ENCODE measurements around the gene LGR6. TPM values are rescaled to one million over a fixed set of nuclear protein-coding genes. Genes with fewer than 3 reads are reported as not detected.
"Not testable (repeated sequence)": the region's sequence is repeated elsewhere in the genome, so short reads cannot be mapped to it uniquely, and the experiment has no call there.

The LGR6 gene
- total RNA-seq, 1 experiment from 2014 or later: not detected

- Histone ChIP-seq H3K27ac (ENCODE audit: low read length) (no peak overlapping the region), H2AFZ (ENCODE audit: low read length) (no peak overlapping the region), H3K79me2 (ENCODE audit: low read length) (no peaks in the 10 kb centered on the region), H3K4me3 (ENCODE audit: low read length) (no peak overlapping the region), H3K9me3 (ENCODE audit: low read length) (no peaks in the 10 kb centered on the region), H3K4me1 (ENCODE audit: low read length) (no peaks in the 10 kb centered on the region), H3K9me2 (replicated peaks; ENCODE audit: insufficient read depth, low read length) (no peaks in the 10 kb centered on the region), H3K27me3 (ENCODE audit: low read length) (no peaks in the 10 kb centered on the region), H3K36me3 (ENCODE audit: insufficient read depth, low read length) (no peaks in the 10 kb centered on the region), H4K20me1 (ENCODE audit: insufficient read depth, low read depth, low read length) (no peaks in the 10 kb centered on the region), H3K4me2 (ENCODE audit: low read depth, low read length, poor library complexity, severe bottlenecking) (no peak overlapping the region), H3K9ac (ENCODE audit: low read length) (no peak overlapping the region)
- peak; percentile 63 for DNase-seq
These were observed 43.5 kb downstream of the LGR6 start for GRCh38 chr1:202237052-202237451.

GRCh38 chr1:202238914-202239313 is 45.3 kb downstream of the LGR6 start:
- no peak overlapping the region for H3K9ac ChIP-seq (ENCODE audit: low read length)
- no peak overlapping the region for H2AFZ ChIP-seq (ENCODE audit: low read length)

GRCh38 chr1:202240226-202240625 is 46.6 kb downstream of the LGR6 start:
- not testable (repeated sequence) for H3K36me3 ChIP-seq (ENCODE audit: insufficient read depth, low read length); H3K27ac ChIP-seq (ENCODE audit: low read length); H3K9me3 ChIP-seq (ENCODE audit: low read length); H3K27me3 ChIP-seq (ENCODE audit: low read length); H3K4me2 ChIP-seq (ENCODE audit: low read depth, low read length, poor library complexity, severe bottlenecking); H3K9ac ChIP-seq (ENCODE audit: low read length); H3K4me3 ChIP-seq (ENCODE audit: low read length); DNase-seq; H3K79me2 ChIP-seq (ENCODE audit: low read length); H3K9me2 ChIP-seq (replicated peaks; ENCODE audit: insufficient read depth, low read length); H4K20me1 ChIP-seq (ENCODE audit: insufficient read depth, low read depth, low read length); H3K4me1 ChIP-seq (ENCODE audit: low read length); H2AFZ ChIP-seq (ENCODE audit: low read length)

More at GRCh38 chr1:202238914-202239313, 45.3 kb downstream of the LGR6 start:
- no peak for DNase-seq
- H3K4me1 ChIP-seq (ENCODE audit: low read length): no peaks in the 10 kb centered on the region
- H3K9me2 ChIP-seq (replicated peaks; ENCODE audit: insufficient read depth, low read length): no peaks in the 10 kb centered on the region
- H3K4me3 ChIP-seq (ENCODE audit: low read length): no peak overlapping the region
- no peak overlapping the region for H3K27ac ChIP-seq (ENCODE audit: low read length)
- H3K27me3 ChIP-seq (ENCODE audit: low read length): no peaks in the 10 kb centered on the region
- H3K9me3 ChIP-seq (ENCODE audit: low read length): no peaks in the 10 kb centered on the region
- no peak overlapping the region for H3K4me2 ChIP-seq (ENCODE audit: low read depth, low read length, poor library complexity, severe bottlenecking)
- H3K79me2 ChIP-seq (ENCODE audit: low read length): no peaks in the 10 kb centered on the region
- no peaks in the 10 kb centered on the region for H3K36me3 ChIP-seq (ENCODE audit: insufficient read depth, low read length)
- no peaks in the 10 kb centered on the region for H4K20me1 ChIP-seq (ENCODE audit: insufficient read depth, low read depth, low read length)

GRCh38 chr1:202240956-202241355 is 47.4 kb downstream of the LGR6 start:
- Histone ChIP-seq H3K36me3 (ENCODE audit: insufficient read depth, low read length) (no peaks in the 10 kb centered on the region), H3K27me3 (ENCODE audit: low read length) (no peaks in the 10 kb centered on the region), H3K27ac (ENCODE audit: low read length) (no peak overlapping the region), H3K4me2 (ENCODE audit: low read depth, low read length, poor library complexity, severe bottlenecking) (no peak overlapping the region), H3K9me3 (ENCODE audit: low read length) (no peaks in the 10 kb centered on the region), H2AFZ (ENCODE audit: low read length) (no peak overlapping the region), H3K4me3 (ENCODE audit: low read length) (no peak overlapping the region), H3K9ac (ENCODE audit: low read length) (no peak overlapping the region), H3K79me2 (ENCODE audit: low read length) (no peaks in the 10 kb centered on the region), H3K9me2 (replicated peaks; ENCODE audit: insufficient read depth, low read length) (no peaks in the 10 kb centered on the region), H3K4me1 (ENCODE audit: low read length) (peaks cover 3% of the 10 kb centered on the region; the same call in 1 of the 2 replicates), H4K20me1 (ENCODE audit: insufficient read depth, low read depth, low read length) (no peaks in the 10 kb centered on the region)
- DNase-seq: no peak

GRCh38 chr1:202241376-202242079 is 47.9 kb downstream of the LGR6 start:
- Histone ChIP-seq H2AFZ (ENCODE audit: low read length) (no peak overlapping the region), H3K4me2 (ENCODE audit: low read depth, low read length, poor library complexity, severe bottlenecking) (no peak overlapping the region), H3K27me3 (ENCODE audit: low read length) (no peaks in the 10 kb centered on the region), H3K79me2 (ENCODE audit: low read length) (no peaks in the 10 kb centered on the region), H3K4me3 (ENCODE audit: low read length) (no peak overlapping the region), H3K9ac (ENCODE audit: low read length) (no peak overlapping the region), H3K9me3 (ENCODE audit: low read length) (no peaks in the 10 kb centered on the region), H3K36me3 (ENCODE audit: insufficient read depth, low read length) (no peaks in the 10 kb centered on the region), H3K27ac (ENCODE audit: low read length) (no peak overlapping the region), H3K4me1 (ENCODE audit: low read length) (peaks cover 3% of the 10 kb centered on the region; the same call in 1 of the 2 replicates), H4K20me1 (ENCODE audit: insufficient read depth, low read depth, low read length) (no peaks in the 10 kb centered on the region), H3K9me2 (replicated peaks; ENCODE audit: insufficient read depth, low read length) (no peaks in the 10 kb centered on the region)
- no peak for DNase-seq

GRCh38 chr1:202242080-202242419 is 48.5 kb downstream of the LGR6 start:
- no peak overlapping the region for H3K4me2 ChIP-seq (ENCODE audit: low read depth, low read length, poor library complexity, severe bottlenecking)
- no peaks in the 10 kb centered on the region for H3K9me2 ChIP-seq (replicated peaks; ENCODE audit: insufficient read depth, low read length)
- no peak overlapping the region for H3K27ac ChIP-seq (ENCODE audit: low read length)
- no peak overlapping the region for H3K4me3 ChIP-seq (ENCODE audit: low read length)
- no peaks in the 10 kb centered on the region for H3K27me3 ChIP-seq (ENCODE audit: low read length)
- no peak for DNase-seq
- H3K9ac ChIP-seq (ENCODE audit: low read length): no peak overlapping the region
- no peaks in the 10 kb centered on the region for H3K9me3 ChIP-seq (ENCODE audit: low read length)
- no peaks in the 10 kb centered on the region for H3K36me3 ChIP-seq (ENCODE audit: insufficient read depth, low read length)
- no peaks in the 10 kb centered on the region for H4K20me1 ChIP-seq (ENCODE audit: insufficient read depth, low read depth, low read length)
- peaks cover 3% of the 10 kb centered on the region; the same call in 1 of the 2 replicates for H3K4me1 ChIP-seq (ENCODE audit: low read length)
- no peak overlapping the region for H2AFZ ChIP-seq (ENCODE audit: low read length)
- no peaks in the 10 kb centered on the region for H3K79me2 ChIP-seq (ENCODE audit: low read length)

GRCh38 chr1:202243006-202243405 is 49.4 kb downstream of the LGR6 start:
- Histone ChIP-seq H3K4me2 (ENCODE audit: low read depth, low read length, poor library complexity, severe bottlenecking) (no peak overlapping the region), H4K20me1 (ENCODE audit: insufficient read depth, low read depth, low read length) (no peaks in the 10 kb centered on the region), H3K9ac (ENCODE audit: low read length) (no peak overlapping the region), H3K79me2 (ENCODE audit: low read length) (no peaks in the 10 kb centered on the region), H3K4me3 (ENCODE audit: low read length) (no peak overlapping the region), H3K9me3 (ENCODE audit: low read length) (no peaks in the 10 kb centered on the region), H3K27ac (ENCODE audit: low read length) (no peak overlapping the region), H3K9me2 (replicated peaks; ENCODE audit: insufficient read depth, low read length) (no peaks in the 10 kb centered on the region), H2AFZ (ENCODE audit: low read length) (no peak overlapping the region), H3K36me3 (ENCODE audit: insufficient read depth, low read length) (no peaks in the 10 kb centered on the region), H3K4me1 (ENCODE audit: low read length) (peaks cover 3% of the 10 kb centered on the region; the same call in 1 of the 2 replicates), H3K27me3 (ENCODE audit: low read length) (no peaks in the 10 kb centered on the region)
- no peak for DNase-seq

- no peaks in the 10 kb centered on the region for H4K20me1 ChIP-seq (ENCODE audit: insufficient read depth, low read depth, low read length)
- DNase-seq: no peak
- H3K27ac ChIP-seq (ENCODE audit: low read length): no peak overlapping the region
- no peaks in the 10 kb centered on the region for H3K9me2 ChIP-seq (replicated peaks; ENCODE audit: insufficient read depth, low read length)
- H3K36me3 ChIP-seq (ENCODE audit: insufficient read depth, low read length): no peaks in the 10 kb centered on the region
- no peak overlapping the region for H3K4me2 ChIP-seq (ENCODE audit: low read depth, low read length, poor library complexity, severe bottlenecking)
- H2AFZ ChIP-seq (ENCODE audit: low read length): no peak overlapping the region
- H3K4me3 ChIP-seq (ENCODE audit: low read length): no peak overlapping the region
- H3K9me3 ChIP-seq (ENCODE audit: low read length): no peaks in the 10 kb centered on the region
- H3K27me3 ChIP-seq (ENCODE audit: low read length): no peaks in the 10 kb centered on the region
- H3K79me2 ChIP-seq (ENCODE audit: low read length): no peaks in the 10 kb centered on the region
- peaks cover 3% of the 10 kb centered on the region; the same call in 1 of the 2 replicates for H3K4me1 ChIP-seq (ENCODE audit: low read length)
- H3K9ac ChIP-seq (ENCODE audit: low read length): no peak overlapping the region
These were observed 51.3 kb downstream of the LGR6 start for GRCh38 chr1:202244841-202245261.

Data from Karpas-422 (cell line).